Prostate gland (tissue), 2 donors: ENCODE results near the gene EIF3I. TPM values are rescaled to one million over a fixed set of nuclear protein-coding genes. Genes with fewer than 3 reads are reported as not detected.
A peak's percentile ranks its signal among the peaks of the same experiment; 100 is the strongest.

Experiments used
- DNase-seq: peaks from one replicate; pipeline ENCODE4 v3.0.0-alpha.2; 2019; ENCODE audit warnings: low spot score
- H3K27ac ChIP-seq, 2 donors: fragments of 200-600 bp; sonication (generic); 2 replicates each; pipeline ENCODE4 v1.5.1; 2017 to 2019
- H3K27me3 ChIP-seq: fragments of 200-600 bp; sonication (generic); replicated peaks from 2 replicates; pipeline ENCODE4 v1.5.1; 2019; ENCODE audit not compliant: insufficient read depth
- H3K36me3 ChIP-seq, 2 donors: fragments of 200-600 bp; sonication (generic); 1 replicate in 1 of 2; 2 replicates in 1 of 2; pipeline versions ENCODE4 v1.5.1 to v1.8.1; 2017 to 2019
- H3K4me1 ChIP-seq: fragments of 200-600 bp; sonication (generic); replicated peaks from 2 replicates; pipeline ENCODE4 v1.5.1; 2019
- H3K4me3 ChIP-seq, 2 donors: fragments of 200-600 bp; sonication (generic); 2 replicates each; pipeline ENCODE4 v1.5.1; 2017 to 2019
- H3K9me3 ChIP-seq: fragments of 200-600 bp; sonication (generic); 2 replicates; pipeline ENCODE4 v1.5.1; 2017
- CTCF ChIP-seq, 4 experiments: fragments of 200-600 bp in 2 of 4; fragments of 450-650 bp in 2 of 4; sonication (generic) in 2 of 4; IDR thresholded peaks; 1 replicate in 3 of 4; 2 replicates in 1 of 4; pipeline ENCODE4 v1.5.1; 2016 to 2019; ENCODE audit warnings: antibody characterized with exemption in 4 of 4, mild to moderate bottlenecking in 2 of 4, moderate library complexity in 2 of 4
- POLR2A ChIP-seq: fragments of 450-650 bp; IDR thresholded peaks from one replicate; pipeline ENCODE4 v1.6.1; 2016; ENCODE audit warnings: antibody characterized with exemption, mild to moderate bottlenecking
- POLR2AphosphoS5 ChIP-seq: sonication (generic); formaldehyde crosslinking; IDR thresholded peaks from one replicate; pipeline ENCODE4 v1.6.1; 2017; ENCODE audit warnings: antibody characterized with exemption
- WGBS: methylation state at CpG from one replicate; pipeline ENCODE4 v1.1.5; 2018; 5-methylcytosine and 5-hydroxymethylcytosine counted together
- intact Hi-C: fragments of 100-400 bp; cut with DNase I; formaldehyde crosslinking; loops from one replicate; pipeline ENCODE4 v1.14.2; 2022
- total RNA-seq, 2 donors: library from RNA; depleted of rRNA; stranded (reverse); fragments of >200 nt; gene quantifications; one replicate each; pipeline ENCODE4 v1.1.0, GENCODE V29; 2016

The EIF3I gene
- total RNA-seq, 2 donors from 2014 or later, result 158 to 181 TPM

- Histone ChIP-seq H3K27me3 (no peaks in the 10 kb centered on the region), H3K27ac (peak overlapping the region in 1 of 2 donors; percentile 66), H3K4me3 (no peak overlapping the region), H3K9me3 (no peaks in the 10 kb centered on the region), H3K36me3 (peaks cover 0 to 7% of the 10 kb centered on the region in 2 donors), H3K4me1 (peaks cover 4% of the 10 kb centered on the region)
- DNase-seq, result no peak
- 88% methylated on average over 5 of the region's 5 CpGs for WGBS
- TF ChIP-seq CTCF (IDR thresholded peaks at IDR 0.05) (no peak), POLR2AphosphoS5 (no peak), POLR2A (no peak)
- intact Hi-C loops, result no loop called here
Measured at GRCh38 chr1:32216566-32216965, 5.6 kb upstream of the EIF3I start.

GRCh38 chr1:32219022-32219421 is 3.2 kb upstream of the EIF3I start:
- no peak overlapping the region for H3K27ac ChIP-seq
- no peak for DNase-seq
- H3K36me3 ChIP-seq, result peaks cover 0 to 7% of the 10 kb centered on the region in 2 donors
- intact Hi-C loops, result no loop called here
- no peak overlapping the region for H3K4me3 ChIP-seq
- 88% methylated on average over 7 of the region's 7 CpGs for WGBS
- peaks cover 17% of the 10 kb centered on the region for H3K4me1 ChIP-seq
- no peaks in the 10 kb centered on the region for H3K9me3 ChIP-seq
- no peaks in the 10 kb centered on the region for H3K27me3 ChIP-seq
- TF ChIP-seq POLR2A (no peak), POLR2AphosphoS5 (no peak), CTCF (IDR thresholded peaks at IDR 0.05) (no peak)

- Histone ChIP-seq H3K9me3 (no peaks in the 10 kb centered on the region), H3K27me3 (no peaks in the 10 kb centered on the region), H3K4me1 (peaks cover 19% of the 10 kb centered on the region), H3K27ac (no peak overlapping the region), H3K4me3 (peak overlapping the region; percentile 74 to 95), H3K36me3 (peaks cover 4 to 17% of the 10 kb centered on the region in 2 donors)
- TF ChIP-seq CTCF (IDR thresholded peaks at IDR 0.05) (no peak), POLR2A (no peak), POLR2AphosphoS5 (no peak)
- intact Hi-C loops, result loop anchor here (10.0 kb wide), 1 partner anchor 174 kb away; the partner anchor contains the start of gene BSDC1
- DNase-seq, result no peak
- WGBS, result 80% methylated on average over 4 of the region's 4 CpGs
Measured at GRCh38 chr1:32220746-32221580, 1.2 kb upstream of the EIF3I start.

GRCh38 chr1:32221581-32221979 is 627 bp upstream of the EIF3I start:
- peaks cover 4 to 17% of the 10 kb centered on the region in 2 donors for H3K36me3 ChIP-seq
- DNase-seq, result no peak
- H3K27ac ChIP-seq, result peak overlapping the region; percentile 88 to 90
- H3K4me3 ChIP-seq, result peak overlapping the region; percentile 74 to 95
- intact Hi-C loops, result loop anchor here (10.0 kb wide), 1 partner anchor 173 kb away; the partner anchor contains the start of gene BSDC1
- under 1% methylated on average over 11 of the region's 13 CpGs for WGBS
- peaks cover 19% of the 10 kb centered on the region for H3K4me1 ChIP-seq
- no peaks in the 10 kb centered on the region for H3K9me3 ChIP-seq
- H3K27me3 ChIP-seq, result no peaks in the 10 kb centered on the region
- TF ChIP-seq POLR2AphosphoS5, result no peak
- TF ChIP-seq POLR2A, result no peak
- TF ChIP-seq CTCF (IDR thresholded peaks at IDR 0.05), result no peak

GRCh38 chr1:32223683-32224082 is 1.5 kb downstream of the EIF3I start:
- H3K27ac ChIP-seq, result peak overlapping the region in 1 of 2 donors; percentile 88
- TF ChIP-seq CTCF (IDR thresholded peaks at IDR 0.05) (no peak), POLR2A (no peak), POLR2AphosphoS5 (no peak)
- no peaks in the 10 kb centered on the region for H3K27me3 ChIP-seq
- H3K4me3 ChIP-seq, result no peak overlapping the region
- peaks cover 19% of the 10 kb centered on the region for H3K4me1 ChIP-seq
- peaks cover 4 to 17% of the 10 kb centered on the region in 2 donors for H3K36me3 ChIP-seq
- no peaks in the 10 kb centered on the region for H3K9me3 ChIP-seq
- 72% methylated on average over 3 of the region's 3 CpGs for WGBS
- intact Hi-C loops, result loop anchor here (10.0 kb wide), 1 partner anchor 171 kb away; the partner anchor contains the start of gene BSDC1
- no peak for DNase-seq
